ENCODE measurements around the gene KCND2.
A peak's percentile ranks its signal among the peaks of the same experiment; 100 is the strongest.

Gene KCND2

DNA sequence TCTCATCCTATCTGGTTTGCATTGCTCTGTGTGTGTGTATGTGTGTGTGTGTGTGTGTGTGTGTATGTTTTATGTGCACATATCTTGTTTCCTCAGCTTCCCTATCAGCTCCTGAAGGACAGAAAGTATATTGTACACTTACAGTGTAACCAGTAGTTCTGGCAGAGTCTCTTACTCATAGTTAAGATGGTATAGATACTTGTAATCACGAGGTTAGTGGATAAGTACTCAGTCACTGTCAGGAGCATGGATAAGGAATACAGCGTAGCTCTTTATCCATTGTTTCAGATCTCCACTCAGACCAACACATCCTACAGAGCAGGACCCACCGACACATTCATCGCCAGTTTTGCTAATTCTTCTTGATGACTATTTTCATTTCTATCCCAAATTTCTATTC is 309.9 kb downstream of the KCND2 start:
- TF ChIP-seq, protein P1, sequence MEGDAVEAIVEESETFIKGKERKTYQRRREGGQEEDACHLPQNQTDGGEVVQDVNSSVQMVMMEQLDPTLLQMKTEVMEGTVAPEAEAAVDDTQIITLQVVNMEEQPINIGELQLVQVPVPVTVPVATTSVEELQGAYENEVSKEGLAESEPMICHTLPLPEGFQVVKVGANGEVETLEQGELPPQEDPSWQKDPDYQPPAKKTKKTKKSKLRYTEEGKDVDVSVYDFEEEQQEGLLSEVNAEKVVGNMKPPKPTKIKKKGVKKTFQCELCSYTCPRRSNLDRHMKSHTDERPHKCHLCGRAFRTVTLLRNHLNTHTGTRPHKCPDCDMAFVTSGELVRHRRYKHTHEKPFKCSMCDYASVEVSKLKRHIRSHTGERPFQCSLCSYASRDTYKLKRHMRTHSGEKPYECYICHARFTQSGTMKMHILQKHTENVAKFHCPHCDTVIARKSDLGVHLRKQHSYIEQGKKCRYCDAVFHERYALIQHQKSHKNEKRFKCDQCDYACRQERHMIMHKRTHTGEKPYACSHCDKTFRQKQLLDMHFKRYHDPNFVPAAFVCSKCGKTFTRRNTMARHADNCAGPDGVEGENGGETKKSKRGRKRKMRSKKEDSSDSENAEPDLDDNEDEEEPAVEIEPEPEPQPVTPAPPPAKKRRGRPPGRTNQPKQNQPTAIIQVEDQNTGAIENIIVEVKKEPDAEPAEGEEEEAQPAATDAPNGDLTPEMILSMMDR (IDR thresholded peaks at IDR 0.05; ENCODE audit: low read depth, low read length): no peak
- no peak overlapping the region for H3K4me3 ChIP-seq (replicated peaks in 1 of 2; ENCODE audit: low read depth in 2 of 2, low read length in 2 of 2)
- no peak for DNase-seq (ENCODE audit: low read depth in 2 of 2)

DNA sequence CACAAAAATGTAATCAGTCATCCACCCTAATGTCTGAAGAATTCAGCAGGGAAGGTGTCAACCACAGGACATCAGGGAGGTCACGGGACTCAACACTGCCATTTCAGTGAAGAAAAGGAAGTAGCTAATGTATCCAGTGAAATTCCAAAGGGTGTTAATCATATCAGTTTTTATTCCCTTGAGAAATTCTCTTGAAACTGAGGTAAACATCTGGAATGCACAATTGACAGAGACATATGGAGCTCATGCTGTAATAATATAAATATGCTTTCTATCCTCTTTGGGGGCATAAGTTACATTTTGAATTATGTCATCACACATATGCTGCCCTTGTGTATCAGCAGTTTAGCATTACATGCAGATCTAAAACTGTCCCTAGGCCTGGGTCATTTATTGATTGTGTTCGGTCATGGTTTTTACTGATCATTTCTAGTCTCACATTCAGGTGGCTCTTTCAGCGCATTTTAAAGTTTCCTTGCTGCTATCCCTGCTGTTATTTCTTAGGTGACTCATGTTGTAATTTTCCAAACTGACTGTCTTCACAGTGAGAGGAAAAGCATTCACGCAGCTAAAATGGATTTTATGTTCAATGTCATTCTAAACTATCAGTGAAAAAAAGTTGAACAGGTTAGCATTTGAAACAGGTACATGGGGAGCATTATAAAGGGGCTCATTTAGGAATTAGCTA is 311.1 kb downstream of the KCND2 start:
- TF ChIP-seq, protein P1 (IDR thresholded peaks at IDR 0.05; ENCODE audit: low read depth, low read length): no peak
- DNase-seq (ENCODE audit: low read depth in 2 of 2): peak; percentile 58 to 76

GRCh38 chr7:120586571-120586970 is 313.6 kb downstream of the KCND2 start:
- no peak overlapping the region for H3K4me3 ChIP-seq (replicated peaks in 1 of 2; ENCODE audit: low read depth in 2 of 2, low read length in 2 of 2)
- TF ChIP-seq, protein P1 (IDR thresholded peaks at IDR 0.05; ENCODE audit: low read depth, low read length): no peak
- DNase-seq (ENCODE audit: low read depth in 2 of 2): no peak

More for the DNA sequence above, 311.1 kb downstream of the KCND2 start:
- H3K4me3 ChIP-seq (replicated peaks in 1 of 2; ENCODE audit: low read depth in 2 of 2, low read length in 2 of 2): no peak overlapping the region

DNA sequence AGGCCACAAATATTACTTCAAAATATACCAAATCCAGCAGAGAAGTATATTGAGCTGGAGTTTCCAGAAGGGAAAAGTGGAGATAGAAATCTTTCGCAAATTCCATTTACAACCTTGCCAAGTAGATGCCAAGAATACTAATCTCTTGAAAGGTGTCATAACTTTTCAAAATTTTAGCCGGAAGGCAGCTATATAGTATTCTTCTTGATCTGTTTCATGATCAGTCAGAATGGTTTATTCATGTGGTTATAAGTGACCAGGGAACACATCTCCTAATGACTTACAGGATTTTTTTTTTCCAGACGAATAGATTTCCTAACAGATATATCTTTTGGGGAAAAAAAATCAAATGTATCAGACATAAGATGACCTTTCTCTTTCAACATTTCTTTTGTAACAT is 314.3 kb downstream of the KCND2 start:
- TF ChIP-seq, protein P1 (IDR thresholded peaks at IDR 0.05; ENCODE audit: low read depth, low read length): no peak
- no peak for DNase-seq (ENCODE audit: low read depth in 2 of 2)
- H3K4me3 ChIP-seq (replicated peaks in 1 of 2; ENCODE audit: low read depth in 2 of 2, low read length in 2 of 2): no peak overlapping the region

GRCh38 chr7:120588416-120588815 is 315.4 kb downstream of the KCND2 start:
- TF ChIP-seq, protein P1 (IDR thresholded peaks at IDR 0.05; ENCODE audit: low read depth, low read length): no peak
- H3K4me3 ChIP-seq (replicated peaks in 1 of 2; ENCODE audit: low read depth in 2 of 2, low read length in 2 of 2): no peak overlapping the region
- DNase-seq (ENCODE audit: low read depth in 2 of 2): no peak

- TF ChIP-seq, protein P1 (IDR thresholded peaks at IDR 0.05; ENCODE audit: low read depth, low read length): no peak
- H3K4me3 ChIP-seq (replicated peaks in 1 of 2; ENCODE audit: low read depth in 2 of 2, low read length in 2 of 2): no peak overlapping the region
These were observed 315.9 kb downstream of the KCND2 start for GRCh38 chr7:120588862-120589261.

DNA sequence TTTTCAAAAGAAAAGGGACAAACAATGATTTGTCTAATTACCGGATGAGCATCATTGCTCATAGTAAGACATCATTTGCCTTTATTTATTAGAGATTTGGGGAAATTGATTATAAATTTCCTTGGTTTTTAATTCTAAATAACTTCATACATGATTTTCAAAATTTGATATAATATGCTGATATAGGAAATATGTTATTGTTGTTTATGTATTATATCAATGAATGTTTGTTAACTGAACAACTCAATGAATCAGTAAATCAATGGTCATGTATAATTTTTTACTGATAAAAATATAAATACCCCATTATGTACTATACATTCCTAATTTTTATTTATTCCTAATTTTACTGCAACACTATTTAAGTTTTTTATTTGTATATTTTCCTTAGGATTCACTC is 327.6 kb downstream of the KCND2 start:
- TF ChIP-seq, protein P1 (IDR thresholded peaks at IDR 0.05; ENCODE audit: low read depth, low read length): no peak
- no peak overlapping the region for H3K4me3 ChIP-seq (replicated peaks in 1 of 2; ENCODE audit: low read depth in 2 of 2, low read length in 2 of 2)
- DNase-seq (ENCODE audit: low read depth in 2 of 2): no peak

More at GRCh38 chr7:120588862-120589261, 315.9 kb downstream of the KCND2 start:
- no peak for DNase-seq (ENCODE audit: low read depth in 2 of 2)
